CD14-positive monocyte (primary cell): ENCODE data around the gene PLA2G10. TPM values are rescaled to one million over a fixed set of nuclear protein-coding genes. Genes with fewer than 3 reads are reported as not detected.

Experiments used
- DNase-seq, 3 donors: peaks; one replicate each; pipeline ENCODE4 v3.0.0-alpha.2; 2011 to 2022
- H2AFZ ChIP-seq: 2 replicates; pipeline ENCODE4 v1.6.0; 2012; ENCODE audit warnings: mild to moderate bottlenecking, low read depth, low read length, inconsistent platforms; ENCODE audit not compliant: insufficient read depth, poor library complexity, severe bottlenecking
- H3K27ac ChIP-seq, 2 donors: 1 replicate in 1 of 2; 2 replicates in 1 of 2; pipeline ENCODE4 v1.5.1; 2012 to 2013; ENCODE audit warnings: low read length in 2 of 2, control low read depth in 1 of 2, inconsistent platforms in 1 of 2, low read depth in 1 of 2, mild to moderate bottlenecking in 1 of 2
- H3K27me3 ChIP-seq, 2 donors: one replicate each; pipeline versions ENCODE4 v1.6.0 to v1.6.1; 2011 to 2013; ENCODE audit warnings: low read length in 2 of 2; ENCODE audit not compliant: control insufficient read depth in 2 of 2, insufficient read depth in 2 of 2
- H3K36me3 ChIP-seq, 2 donors: replicated peaks in 1 of 2; 1 replicate in 1 of 2; 2 replicates in 1 of 2; pipeline versions ENCODE4 v1.5.1 to v1.6.1; 2012 to 2013; ENCODE audit warnings: low read length in 2 of 2, control low read depth in 1 of 2, inconsistent platforms in 1 of 2, mild to moderate bottlenecking in 1 of 2; ENCODE audit not compliant: insufficient read depth in 2 of 2, control insufficient read depth in 1 of 2
- H3K4me1 ChIP-seq, 2 donors: 1 replicate in 1 of 2; 2 replicates in 1 of 2; pipeline versions ENCODE4 v1.5.1 to v1.6.1; 2012 to 2013; ENCODE audit warnings: low read length in 2 of 2, control low read depth in 1 of 2, inconsistent platforms in 1 of 2, mild to moderate bottlenecking in 1 of 2, moderate library complexity in 1 of 2; ENCODE audit not compliant: insufficient read depth in 2 of 2, control insufficient read depth in 1 of 2
- H3K4me2 ChIP-seq: replicated peaks from 2 replicates; pipeline ENCODE3; 2012; ENCODE audit warnings: low read length, moderate library complexity, mild to moderate bottlenecking; ENCODE audit not compliant: poor library complexity, severe bottlenecking; ENCODE audit errors: extremely low read depth
- H3K4me3 ChIP-seq, 3 experiments: fragments of 200-600 bp in 1 of 3; sonication (generic) in 1 of 3; replicated peaks in 1 of 3; 1 replicate in 2 of 3; 2 replicates in 1 of 3; pipeline ENCODE4 v1.5.1; 2011 to 2013; ENCODE audit warnings: low read length in 3 of 3, mild to moderate bottlenecking in 3 of 3, control low read depth in 2 of 3, low read depth in 2 of 3, inconsistent platforms in 1 of 3, moderate library complexity in 1 of 3
- H3K79me2 ChIP-seq: 2 replicates; pipeline ENCODE4 v1.6.0; 2012; ENCODE audit warnings: mild to moderate bottlenecking, control low read depth, inconsistent platforms, low read length, moderate library complexity; ENCODE audit not compliant: insufficient read depth
- H3K9ac ChIP-seq: 2 replicates; pipeline ENCODE4 v1.6.0; 2017; ENCODE audit warnings: low read length, mild to moderate bottlenecking; ENCODE audit not compliant: insufficient read depth, poor library complexity, severe bottlenecking
- H3K9me3 ChIP-seq, 2 donors: replicated peaks in 1 of 2; 1 replicate in 1 of 2; 2 replicates in 1 of 2; pipeline versions ENCODE4 v1.5.1 to v1.6.1; 2012 to 2013; ENCODE audit warnings: low read length in 2 of 2, control low read depth in 1 of 2; ENCODE audit not compliant: control insufficient read depth in 1 of 2, insufficient read depth in 1 of 2
- H4K20me1 ChIP-seq: 2 replicates; pipeline ENCODE4 v1.6.0; 2012; ENCODE audit warnings: mild to moderate bottlenecking, low read length, control low read depth, moderate library complexity; ENCODE audit not compliant: insufficient read depth
- H3K27ac Mint-ChIP-seq, 7 donors: one replicate each; pipeline ENCODE4 v1.8.0; 2020; ENCODE audit warnings: mild to moderate bottlenecking in 7 of 7, mixed read lengths in 7 of 7, moderate library complexity in 6 of 7, inconsistent platforms in 2 of 7
- H3K27me3 Mint-ChIP-seq, 3 donors: one replicate each; pipeline ENCODE4 v1.8.0; 2021 to 2022; ENCODE audit warnings: low read depth in 3 of 3, mild to moderate bottlenecking in 3 of 3, mixed read lengths in 3 of 3, moderate library complexity in 3 of 3, inconsistent platforms in 1 of 3
- H3K36me3 Mint-ChIP-seq, 2 donors: one replicate each; pipeline ENCODE4 v1.8.0; 2020; ENCODE audit warnings: mixed read lengths in 2 of 2, inconsistent platforms in 1 of 2, mild to moderate bottlenecking in 1 of 2
- H3K4me1 Mint-ChIP-seq: one replicate; pipeline ENCODE4 v1.8.0; 2020; ENCODE audit warnings: mild to moderate bottlenecking, mixed read lengths
- H3K4me3 Mint-ChIP-seq, 2 donors: one replicate each; pipeline ENCODE4 v1.8.0; 2020; ENCODE audit warnings: mild to moderate bottlenecking in 2 of 2, mixed read lengths in 2 of 2, moderate library complexity in 1 of 2
- H3K9me3 Mint-ChIP-seq, 7 donors: one replicate each; pipeline ENCODE4 v1.8.0; 2020 to 2022; ENCODE audit warnings: mixed read lengths in 7 of 7, mild to moderate bottlenecking in 6 of 7, moderate library complexity in 6 of 7, inconsistent platforms in 2 of 7
- CTCF ChIP-seq: fragments of 200-600 bp; IDR thresholded peaks from one replicate; pipeline ENCODE4 v1.8.0; 2022; ENCODE audit warnings: antibody characterized with exemption, mild to moderate bottlenecking
- WGBS: methylation state at CpG from one replicate; pipeline ENCODE4 v1.1.5; 2013; ENCODE audit warnings: missing lambda C conversion rate; ENCODE audit not compliant: insufficient coverage; 5-methylcytosine and 5-hydroxymethylcytosine counted together
- intact Hi-C, 2 donors: fragments of 100-400 bp; cut with micrococcal nuclease; formaldehyde crosslinking; loops; one replicate each; pipeline versions ENCODE4 v1.15.0 to v1.15.1; 2023
- polyA plus RNA-seq, 3 donors: library from polyadenylated mRNA; depleted of rRNA in 1 of 3; unstranded in 2 of 3; stranded (reverse) in 1 of 3; fragments of 300-500 nt in 2 of 3; fragments of >200 nt in 1 of 3; fragmentation: Illumina TruSeq in 2 of 3; gene quantifications; 1 replicate in 2 of 3; 2 replicates in 1 of 3; pipeline ENCODE4 v1.2.3, GENCODE V29; 2012 to 2021

PLA2G10 gene
- polyA plus RNA-seq, 3 donors, result not detected

DNA sequence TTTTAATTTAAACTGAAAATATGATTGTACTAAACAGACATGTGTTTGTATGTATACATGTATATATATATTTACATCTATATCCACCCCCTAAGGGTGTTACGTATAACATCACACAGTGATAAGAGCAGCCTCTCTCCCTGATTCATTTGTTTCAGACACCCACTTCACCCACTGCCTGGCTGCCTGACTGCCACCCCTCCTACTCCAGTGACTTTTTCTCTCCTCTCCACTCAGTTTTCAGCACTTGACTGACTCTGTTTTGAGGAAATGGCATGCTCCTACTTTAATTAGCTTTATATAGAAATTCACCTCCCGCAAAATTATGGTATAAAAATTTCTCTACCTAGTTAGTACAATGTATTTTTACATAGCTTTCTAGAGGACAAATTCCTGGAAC, 41.4 kb downstream of the PLA2G10 start:
- DNase-seq, result no peak
- Histone ChIP-seq H3K9me3 (no peaks in the 10 kb centered on the region), H3K79me2 (peaks cover 5% of the 10 kb centered on the region), H3K4me1 (no peaks in the 10 kb centered on the region), H3K9ac (no peak overlapping the region), H3K4me3 (no peak overlapping the region), H3K27me3 (no peaks in the 10 kb centered on the region), H3K27ac (no peak overlapping the region), H3K4me2 (no peak overlapping the region), H3K36me3 (peaks cover 77 to 92% of the 10 kb centered on the region in 2 donors), H2AFZ (no peak overlapping the region), H4K20me1 (peaks cover 26% of the 10 kb centered on the region)
- H3K9me3 Mint-ChIP-seq, result no peaks in the 10 kb centered on the region
- WGBS, result no CpG with 5 or more reads among the region's 2 CpGs
- intact Hi-C loops, result no loop called here
- no peak overlapping the region for H3K4me3 Mint-ChIP-seq
- H3K36me3 Mint-ChIP-seq, result peaks cover 66 to 93% of the 10 kb centered on the region in 2 donors
- no peaks in the 10 kb centered on the region for H3K27me3 Mint-ChIP-seq
- H3K4me1 Mint-ChIP-seq, result no peaks in the 10 kb centered on the region
- TF ChIP-seq CTCF, result no peak
- peak overlapping the region in 2 of 7 donors; percentile 45 to 78 for H3K27ac Mint-ChIP-seq

DNA sequence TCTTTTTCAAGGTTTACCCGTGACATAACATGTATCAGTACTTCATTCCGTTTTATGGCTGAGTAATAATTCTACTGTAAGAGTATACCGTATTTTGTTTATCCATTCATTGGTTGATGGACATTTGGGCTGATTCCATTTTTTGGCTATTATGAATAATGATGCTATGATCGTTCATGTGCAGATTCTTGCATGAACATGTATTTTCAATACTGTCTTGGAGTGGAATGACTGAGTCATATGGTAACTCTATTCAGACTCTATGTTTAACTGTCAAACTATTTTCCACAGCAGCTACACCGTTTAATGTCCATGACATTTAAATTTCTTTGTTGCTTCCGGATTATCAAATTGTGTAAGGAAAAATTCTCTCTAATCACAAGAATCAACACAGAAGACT, 43.5 kb downstream of the PLA2G10 start:
- peak overlapping the region in 1 of 2 donors; percentile 36 for H3K27ac ChIP-seq
- H3K27ac Mint-ChIP-seq, result no peak overlapping the region
- H3K9ac ChIP-seq, result no peak overlapping the region
- H3K4me3 ChIP-seq, result no peak overlapping the region
- no peak overlapping the region for H3K4me3 Mint-ChIP-seq
- H3K9me3 Mint-ChIP-seq, result no peaks in the 10 kb centered on the region
- H3K79me2 ChIP-seq, result peaks cover 5% of the 10 kb centered on the region
- TF ChIP-seq CTCF, result no peak
- H3K4me2 ChIP-seq, result no peak overlapping the region
- peaks cover 44% of the 10 kb centered on the region for H4K20me1 ChIP-seq
- peaks cover 0 to 2% (median 0%) of the 10 kb centered on the region in 3 donors for H3K27me3 Mint-ChIP-seq
- no peak overlapping the region for H2AFZ ChIP-seq
- DNase-seq, result no peak
- peaks cover 78 to 92% of the 10 kb centered on the region in 2 donors for H3K36me3 ChIP-seq
- H3K9me3 ChIP-seq, result no peaks in the 10 kb centered on the region
- peaks cover 53 to 93% of the 10 kb centered on the region in 2 donors for H3K36me3 Mint-ChIP-seq
- H3K4me1 ChIP-seq, result no peaks in the 10 kb centered on the region
- WGBS, result 100% methylated on average over 1 of the region's 6 CpGs
- H3K27me3 ChIP-seq, result no peaks in the 10 kb centered on the region
- H3K4me1 Mint-ChIP-seq, result no peaks in the 10 kb centered on the region
- intact Hi-C loops, result no loop called here
